Body of pancreas (tissue), 4 donors: Measurements from ENCODE around the gene SLC38A10. TPM values are rescaled to one million over a fixed set of nuclear protein-coding genes. Genes with fewer than 3 reads are reported as not detected.
"Not testable (repeated sequence)": the region's sequence is repeated elsewhere in the genome, so short reads cannot be mapped to it uniquely, and the experiment has no call there.

Experiments used
- ATAC-seq: fragments of 150-250 bp; one replicate; pipeline ENCODE4 v1.9.1; 2016
- DNase-seq, 4 donors: peaks; one replicate each; pipeline ENCODE4 v3.0.0-alpha.2; 2019
- H3K27ac ChIP-seq, 4 donors: fragments of 200-600 bp; sonication (generic); 1 replicate in 3 of 4; 2 replicates in 1 of 4; pipeline versions ENCODE4 v1.5.1 to v1.6.1; 2016 to 2019; ENCODE audit warnings: mild to moderate bottlenecking in 1 of 4, mixed read lengths in 1 of 4, moderate library complexity in 1 of 4
- H3K27me3 ChIP-seq, 2 donors: fragments of 200-600 bp; sonication (generic); one replicate each; pipeline ENCODE4 v1.6.0; 2016; ENCODE audit warnings: mild to moderate bottlenecking in 1 of 2
- H3K36me3 ChIP-seq, 2 donors: fragments of 200-600 bp; sonication (generic); replicated peaks in 1 of 2; 2 replicates each; pipeline ENCODE4 v1.5.1; 2016; ENCODE audit warnings: low read depth in 2 of 2; ENCODE audit not compliant: insufficient read depth in 1 of 2
- H3K4me1 ChIP-seq: fragments of 200-600 bp; sonication (generic); one replicate; pipeline ENCODE4 v1.6.0; 2016
- H3K4me3 ChIP-seq, 2 donors: fragments of 200-600 bp; sonication (generic); 1 replicate in 1 of 2; 2 replicates in 1 of 2; pipeline ENCODE4 v1.5.1; 2016 to 2019
- H3K9me3 ChIP-seq, 3 donors: fragments of 200-600 bp; sonication (generic); 1 replicate in 2 of 3; 2 replicates in 1 of 3; pipeline ENCODE4 v1.5.1; 2016
- POLR2A ChIP-seq, 3 donors: fragments of 450-650 bp; IDR thresholded peaks; one replicate each; pipeline ENCODE4 v1.6.1; 2016; ENCODE audit warnings: antibody characterized with exemption in 3 of 3, mild to moderate bottlenecking in 2 of 3
- WGBS, 2 donors: methylation state at CpG; one replicate each; pipeline ENCODE4 v1.1.5; 2017; 5-methylcytosine and 5-hydroxymethylcytosine counted together
- intact Hi-C: fragments of 100-400 bp; cut with DNase I; formaldehyde crosslinking; loops from one replicate; pipeline ENCODE4 v1.15.1; 2023
- total RNA-seq, 2 donors: library from RNA; depleted of rRNA; stranded (reverse); fragments of >200 nt; gene quantifications; one replicate each; pipeline ENCODE4 v1.1.0, GENCODE V29; 2016
- TF ChIP-seq, protein P1 (sequence below), 7 experiments: fragments of 450-650 bp in 4 of 7; fragments of 200-600 bp in 3 of 7; sonication (generic) in 3 of 7; IDR thresholded peaks; one replicate each; pipeline ENCODE4 v1.5.1; 2016 to 2019; ENCODE audit warnings: antibody characterized with exemption in 7 of 7

Gene SLC38A10
- total RNA-seq, 2 donors from 2014 or later: 102 to 203 TPM

- no peaks in the 10 kb centered on the region for H3K9me3 ChIP-seq
- no peak overlapping the region for H3K4me3 ChIP-seq
- DNase-seq (peak; percentile 84 to 91 (median 91)), ATAC-seq (peak; percentile 90)
- intact Hi-C loops: no loop called here
- peak overlapping the region; percentile 59 to 80 (median 78) for H3K27ac ChIP-seq
- no peaks in the 10 kb centered on the region for H3K36me3 ChIP-seq
- 0 to 7% methylated on average over 8 to 22 of the region's 22 CpGs for WGBS, 2 donors
- TF ChIP-seq, protein P1, sequence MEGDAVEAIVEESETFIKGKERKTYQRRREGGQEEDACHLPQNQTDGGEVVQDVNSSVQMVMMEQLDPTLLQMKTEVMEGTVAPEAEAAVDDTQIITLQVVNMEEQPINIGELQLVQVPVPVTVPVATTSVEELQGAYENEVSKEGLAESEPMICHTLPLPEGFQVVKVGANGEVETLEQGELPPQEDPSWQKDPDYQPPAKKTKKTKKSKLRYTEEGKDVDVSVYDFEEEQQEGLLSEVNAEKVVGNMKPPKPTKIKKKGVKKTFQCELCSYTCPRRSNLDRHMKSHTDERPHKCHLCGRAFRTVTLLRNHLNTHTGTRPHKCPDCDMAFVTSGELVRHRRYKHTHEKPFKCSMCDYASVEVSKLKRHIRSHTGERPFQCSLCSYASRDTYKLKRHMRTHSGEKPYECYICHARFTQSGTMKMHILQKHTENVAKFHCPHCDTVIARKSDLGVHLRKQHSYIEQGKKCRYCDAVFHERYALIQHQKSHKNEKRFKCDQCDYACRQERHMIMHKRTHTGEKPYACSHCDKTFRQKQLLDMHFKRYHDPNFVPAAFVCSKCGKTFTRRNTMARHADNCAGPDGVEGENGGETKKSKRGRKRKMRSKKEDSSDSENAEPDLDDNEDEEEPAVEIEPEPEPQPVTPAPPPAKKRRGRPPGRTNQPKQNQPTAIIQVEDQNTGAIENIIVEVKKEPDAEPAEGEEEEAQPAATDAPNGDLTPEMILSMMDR (IDR thresholded peaks at IDR 0.05): peak; percentile 13 to 82 (median 69)
- TF ChIP-seq POLR2A (IDR thresholded peaks at IDR 0.05): peak in 2 of 3 donors; percentile 44 to 47
- no peaks in the 10 kb centered on the region for H3K27me3 ChIP-seq
- H3K4me1 ChIP-seq: peaks cover 25% of the 10 kb centered on the region
These were observed 14.2 kb upstream of the SLC38A10 start for GRCh38 chr17:81309140-81309858.

DNA sequence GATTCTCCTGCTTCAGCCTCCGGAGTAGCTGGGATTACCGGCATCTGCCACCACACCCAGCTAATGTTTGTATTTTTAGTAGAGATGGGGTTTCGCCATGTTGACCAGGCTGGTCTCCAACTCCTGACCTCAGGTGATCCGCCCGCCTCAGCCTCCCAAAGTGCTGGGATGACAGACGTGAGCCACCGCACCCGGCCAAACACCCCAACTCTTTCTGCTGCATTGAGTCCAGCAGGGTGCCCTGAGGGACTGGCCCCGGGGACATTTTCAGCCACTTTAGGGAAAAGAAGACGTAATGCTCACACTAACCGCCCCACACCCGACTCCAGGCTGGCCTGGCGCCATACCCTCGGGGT lies 13.7 kb upstream of the SLC38A10 start:
- H3K27me3 ChIP-seq, ATAC-seq, H3K4me3 ChIP-seq, H3K9me3 ChIP-seq, intact Hi-C loops, H3K36me3 ChIP-seq, DNase-seq: not testable (repeated sequence)
- Histone ChIP-seq H3K4me1 (peaks cover 21% of the 10 kb centered on the region), H3K27ac (peak overlapping the region; percentile 59 to 80 (median 78))
- 41 to 80% methylated on average over 5 to 12 of the region's 14 CpGs for WGBS, 2 donors

- WGBS, 2 donors: 89 to 94% methylated on average over 13 to 17 of the region's 19 CpGs
- no peak overlapping the region for H3K4me3 ChIP-seq
These were observed 12.8 kb upstream of the SLC38A10 start for GRCh38 chr17:81307636-81308560.

GRCh38 chr17:81306898-81307510 lies 11.9 kb upstream of the SLC38A10 start:
- ATAC-seq (no peak), DNase-seq (no peak)
- no peaks in the 10 kb centered on the region for H3K36me3 ChIP-seq
- no peaks in the 10 kb centered on the region for H3K27me3 ChIP-seq
- no peak for TF ChIP-seq POLR2A (IDR thresholded peaks at IDR 0.05)
- TF ChIP-seq, protein P1 (IDR thresholded peaks at IDR 0.05): no peak
- no peak overlapping the region for H3K4me3 ChIP-seq
- no peak overlapping the region for H3K27ac ChIP-seq
- H3K9me3 ChIP-seq: no peaks in the 10 kb centered on the region
- WGBS, 2 donors: 85 to 93% methylated on average over 11 to 17 of the region's 17 CpGs
- intact Hi-C loops: no loop called here
- peaks cover 21% of the 10 kb centered on the region for H3K4me1 ChIP-seq

More at GRCh38 chr17:81307636-81308560, 12.8 kb upstream of the SLC38A10 start:
- intact Hi-C loops: no loop called here
- peaks cover 21% of the 10 kb centered on the region for H3K4me1 ChIP-seq
- DNase-seq (no peak), ATAC-seq (no peak)
- H3K36me3 ChIP-seq: no peaks in the 10 kb centered on the region
- H3K27me3 ChIP-seq: no peaks in the 10 kb centered on the region
- TF ChIP-seq, protein P1 (IDR thresholded peaks at IDR 0.05): no peak
- no peak for TF ChIP-seq POLR2A (IDR thresholded peaks at IDR 0.05)
- no peak overlapping the region for H3K27ac ChIP-seq
- H3K9me3 ChIP-seq: no peaks in the 10 kb centered on the region

DNA sequence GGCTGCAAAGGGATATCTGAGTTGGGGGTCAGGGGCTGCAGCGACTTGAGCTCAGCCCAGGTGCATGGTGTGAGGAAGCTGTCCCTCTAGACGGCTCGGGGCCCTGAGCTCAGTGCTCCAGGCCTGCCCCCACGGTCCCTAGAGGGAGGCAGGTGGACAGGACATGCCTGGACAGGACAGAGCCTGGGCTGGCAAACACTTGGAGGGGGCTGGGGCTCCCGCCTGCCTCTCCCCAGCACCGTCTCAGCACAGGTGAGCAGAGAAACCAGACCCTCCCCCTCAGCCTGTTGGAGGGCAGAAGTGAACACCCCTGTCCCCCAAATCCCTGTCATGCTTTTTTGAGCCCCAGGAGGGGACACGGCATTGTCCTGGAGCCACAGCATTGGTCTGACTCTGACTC lies 11.4 kb upstream of the SLC38A10 start:
- WGBS, 2 donors: 92% methylated on average over 7 of the region's 7 CpGs; no CpG with 5 or more reads in 1 of the 2 donors
- H3K27ac ChIP-seq: no peak overlapping the region
- no peaks in the 10 kb centered on the region for H3K27me3 ChIP-seq
- no peaks in the 10 kb centered on the region for H3K36me3 ChIP-seq
- ATAC-seq (no peak), DNase-seq (no peak)
- H3K9me3 ChIP-seq: no peaks in the 10 kb centered on the region
- H3K4me3 ChIP-seq: no peak overlapping the region
- intact Hi-C loops: no loop called here
- TF ChIP-seq POLR2A (IDR thresholded peaks at IDR 0.05): no peak
- TF ChIP-seq, protein P1 (IDR thresholded peaks at IDR 0.05): no peak
- peaks cover 21% of the 10 kb centered on the region for H3K4me1 ChIP-seq
